Peyer's patch (tissue), 4 donors: ENCODE measurements around the gene TRIO. TPM values are rescaled to one million over a fixed set of nuclear protein-coding genes. Genes with fewer than 3 reads are reported as not detected.

Experiments
- DNase-seq, 3 donors: peaks; one replicate each; pipeline ENCODE4 v3.0.0-alpha.2; 2017 to 2019
- H3K27ac ChIP-seq, 4 donors: fragments of 200-600 bp; sonication (generic); one replicate each; pipeline ENCODE4 v1.5.1; 2016 to 2019
- H3K27me3 ChIP-seq, 2 donors: fragments of 200-600 bp; sonication (generic); one replicate each; pipeline ENCODE4 v1.5.1; 2019
- H3K36me3 ChIP-seq, 3 donors: fragments of 200-600 bp; sonication (generic); one replicate each; pipeline ENCODE4 v1.5.1; 2016 to 2019
- H3K4me1 ChIP-seq, 4 donors: fragments of 200-600 bp; sonication (generic); one replicate each; pipeline ENCODE4 v1.5.1; 2016 to 2019
- H3K4me3 ChIP-seq, 4 donors: fragments of 200-600 bp; sonication (generic); 1 replicate in 3 of 4; 2 replicates in 1 of 4; pipeline ENCODE4 v1.5.1; 2016 to 2019; ENCODE audit warnings: mild to moderate bottlenecking in 1 of 4
- H3K9me3 ChIP-seq, 4 donors: fragments of 200-600 bp; sonication (generic); one replicate each; pipeline ENCODE4 v1.5.1; 2016 to 2019; ENCODE audit warnings: mild to moderate bottlenecking in 1 of 4
- CTCF ChIP-seq, 6 experiments: fragments of 450-650 bp in 4 of 6; fragments of 200-600 bp in 2 of 6; sonication (generic) in 1 of 6; IDR thresholded peaks; one replicate each; pipeline ENCODE4 v1.5.1; 2017 to 2019; ENCODE audit warnings: antibody characterized with exemption in 6 of 6, mild to moderate bottlenecking in 3 of 6, moderate library complexity in 1 of 6
- POLR2A ChIP-seq, 2 donors: fragments of 450-650 bp; IDR thresholded peaks; one replicate each; pipeline ENCODE4 v1.5.1; 2017; ENCODE audit warnings: antibody characterized with exemption in 2 of 2, mild to moderate bottlenecking in 2 of 2, moderate library complexity in 2 of 2
- total RNA-seq, 4 donors: library from RNA; depleted of rRNA; stranded (reverse); fragments of >200 nt; gene quantifications; one replicate each; pipeline ENCODE4 v1.1.0, GENCODE V29; 2016

Gene TRIO
- total RNA-seq, 4 donors from 2014 or later, result 171 to 456 (median 340) TPM

GRCh38 chr5:14486996-14487896 is 344.1 kb downstream of the TRIO start:
- peaks cover 0 to 88% (median 0%) of the 10 kb centered on the region in 3 donors for H3K36me3 ChIP-seq
- H3K4me1 ChIP-seq, result peaks cover 0 to 18% (median 0%) of the 10 kb centered on the region in 4 donors
- DNase-seq, result no peak

GRCh38 chr5:14487897-14488570 is 344.9 kb downstream of the TRIO start:
- Histone ChIP-seq H3K4me1 (peaks cover 0 to 18% (median 0%) of the 10 kb centered on the region in 4 donors), H3K9me3 (no peaks in the 10 kb centered on the region), H3K4me3 (no peak overlapping the region), H3K36me3 (peaks cover 0 to 88% (median 0%) of the 10 kb centered on the region in 3 donors), H3K27ac (no peak overlapping the region), H3K27me3 (no peaks in the 10 kb centered on the region)
- no peak for DNase-seq
- TF ChIP-seq CTCF (IDR thresholded peaks at IDR 0.05) (no peak), POLR2A (IDR thresholded peaks at IDR 0.05) (no peak)

More at GRCh38 chr5:14486996-14487896, 344.1 kb downstream of the TRIO start:
- TF ChIP-seq CTCF (IDR thresholded peaks at IDR 0.05) (no peak), POLR2A (IDR thresholded peaks at IDR 0.05) (no peak)
- Histone ChIP-seq H3K9me3 (no peaks in the 10 kb centered on the region), H3K27ac (no peak overlapping the region), H3K27me3 (no peaks in the 10 kb centered on the region), H3K4me3 (no peak overlapping the region)

GRCh38 chr5:14488709-14489108 is 345.6 kb downstream of the TRIO start:
- Histone ChIP-seq H3K27me3 (no peaks in the 10 kb centered on the region), H3K4me3 (no peak overlapping the region), H3K27ac (no peak overlapping the region), H3K4me1 (peaks cover 0 to 12% (median 0%) of the 10 kb centered on the region in 4 donors), H3K9me3 (no peaks in the 10 kb centered on the region), H3K36me3 (peaks cover 0 to 88% (median 0%) of the 10 kb centered on the region in 3 donors)
- no peak for DNase-seq
- TF ChIP-seq CTCF (IDR thresholded peaks at IDR 0.05) (no peak), POLR2A (IDR thresholded peaks at IDR 0.05) (no peak)

- Histone ChIP-seq H3K4me1 (peaks cover 0 to 11% (median 0%) of the 10 kb centered on the region in 4 donors), H3K4me3 (no peak overlapping the region), H3K27me3 (no peaks in the 10 kb centered on the region), H3K27ac (no peak overlapping the region), H3K9me3 (no peaks in the 10 kb centered on the region), H3K36me3 (peaks cover 0 to 88% (median 0%) of the 10 kb centered on the region in 3 donors)
- no peak for DNase-seq
- TF ChIP-seq POLR2A (IDR thresholded peaks at IDR 0.05), result no peak
- no peak for TF ChIP-seq CTCF (IDR thresholded peaks at IDR 0.05)
Observed at GRCh38 chr5:14489643-14490042, 346.5 kb downstream of the TRIO start.

GRCh38 chr5:14490309-14490711 is 347.2 kb downstream of the TRIO start:
- peaks cover 0 to 86% (median 0%) of the 10 kb centered on the region in 3 donors for H3K36me3 ChIP-seq

More at GRCh38 chr5:14490309-14490711, 347.2 kb downstream of the TRIO start:
- TF ChIP-seq POLR2A (IDR thresholded peaks at IDR 0.05) (no peak), CTCF (IDR thresholded peaks at IDR 0.05) (no peak)
- H3K9me3 ChIP-seq, result no peaks in the 10 kb centered on the region
- peaks cover 0 to 11% (median 0%) of the 10 kb centered on the region in 4 donors for H3K4me1 ChIP-seq
- no peak overlapping the region for H3K27ac ChIP-seq
- no peaks in the 10 kb centered on the region for H3K27me3 ChIP-seq
- no peak for DNase-seq
- H3K4me3 ChIP-seq, result no peak overlapping the region
